ENCODE data around the gene MFAP1.

The MFAP1 gene

DNA sequence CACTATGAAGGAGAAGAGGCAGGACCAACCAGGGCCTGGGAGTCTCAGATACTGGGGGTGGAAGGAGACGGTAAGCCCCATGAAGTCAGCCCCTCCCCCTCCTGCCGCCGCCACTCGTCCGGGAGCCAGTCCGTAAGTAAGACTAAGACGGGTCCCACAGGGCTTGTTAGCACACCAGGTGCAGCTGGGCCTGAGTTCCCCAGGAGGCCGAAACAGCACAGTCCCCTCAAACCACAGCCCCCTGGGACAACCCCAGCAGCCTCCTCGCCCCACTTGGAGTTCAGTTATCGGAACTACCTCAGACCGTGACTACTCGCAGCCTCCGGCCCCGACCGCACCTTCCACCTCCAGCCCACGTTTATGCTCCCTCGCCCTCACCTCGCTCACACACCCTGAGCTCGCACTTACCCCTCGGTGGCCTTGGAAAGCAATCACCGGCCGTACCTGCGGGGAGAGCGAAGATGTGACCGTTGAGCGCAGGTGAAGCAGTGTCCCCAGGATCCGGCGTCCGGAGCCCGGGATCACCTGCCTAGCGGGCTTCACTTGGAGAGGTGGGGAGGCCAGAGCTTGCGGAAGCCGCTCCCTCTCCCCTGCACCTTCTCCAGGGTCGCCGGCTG is 48.3 kb downstream of the MFAP1 start:
- no peak for DNase-seq (ENCODE audit: low read depth)

DNA sequence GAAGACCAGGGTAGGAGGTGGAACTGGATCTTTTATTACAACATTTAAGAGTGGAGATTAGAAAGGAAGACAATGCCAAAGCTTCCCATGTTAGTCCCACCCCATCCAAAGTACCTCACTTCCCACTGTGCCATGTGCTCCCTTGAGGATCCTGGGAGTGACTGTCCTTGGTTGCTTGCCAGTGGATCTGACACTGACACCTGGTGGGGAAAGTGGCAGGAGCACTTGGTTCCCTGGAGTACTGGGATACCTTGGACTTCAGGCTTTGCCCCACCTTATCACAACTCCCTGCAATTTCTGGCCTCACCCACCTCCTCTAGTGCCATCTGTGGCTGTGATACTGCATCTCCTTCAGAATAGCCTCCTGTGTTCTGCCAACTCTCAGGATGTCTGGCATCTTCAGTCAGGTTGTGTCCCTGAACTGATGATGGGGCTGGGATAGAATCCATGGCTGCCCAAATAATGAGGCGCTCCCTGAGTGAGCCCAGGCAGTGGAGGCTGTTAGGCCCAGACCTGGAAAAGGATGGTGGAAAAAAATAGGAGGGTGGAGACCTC is 49.0 kb downstream of the MFAP1 start:
- no peak for DNase-seq (ENCODE audit: low read depth)

DNA sequence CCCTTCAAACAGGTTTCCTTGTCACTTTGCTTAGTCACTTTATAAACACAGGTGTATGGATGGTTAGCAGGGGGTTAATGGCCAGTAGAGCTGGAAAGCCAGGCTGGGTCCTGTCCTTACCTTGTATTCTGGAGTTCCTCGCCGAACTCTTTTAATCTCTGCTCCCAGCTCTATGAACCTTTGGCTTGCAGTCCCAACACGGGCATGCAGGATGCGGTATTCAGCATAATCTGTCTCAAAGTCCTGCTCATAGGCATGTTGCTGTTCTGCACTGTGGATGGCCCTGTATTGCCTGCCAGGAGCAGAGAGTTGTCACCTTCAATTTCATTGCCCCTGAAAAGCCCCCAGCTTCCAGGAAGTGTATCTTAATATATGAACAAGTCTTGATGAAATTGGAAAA is 50.4 kb downstream of the MFAP1 start:
- no peak for DNase-seq (ENCODE audit: low read depth)

DNA sequence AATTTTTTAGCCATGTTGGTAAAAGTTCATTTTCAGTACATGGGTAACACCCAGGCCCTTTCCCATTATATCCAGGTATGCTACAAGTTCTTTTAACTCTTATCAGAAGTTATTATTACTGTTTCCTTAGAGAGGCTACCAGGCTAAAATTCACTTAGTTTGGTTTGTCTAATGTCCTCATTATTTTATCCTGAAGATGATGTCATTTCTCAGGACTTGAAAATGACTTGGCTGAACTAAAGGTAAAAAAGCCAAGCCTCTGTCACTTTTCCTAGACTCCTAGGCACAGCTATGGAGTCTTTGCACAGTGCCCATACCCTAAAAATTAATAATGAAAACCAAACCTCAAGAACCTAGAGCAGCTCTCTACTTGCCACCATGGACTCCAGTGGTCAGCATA is 51.9 kb downstream of the MFAP1 start:
- DNase-seq (ENCODE audit: low read depth) = no peak

DNA sequence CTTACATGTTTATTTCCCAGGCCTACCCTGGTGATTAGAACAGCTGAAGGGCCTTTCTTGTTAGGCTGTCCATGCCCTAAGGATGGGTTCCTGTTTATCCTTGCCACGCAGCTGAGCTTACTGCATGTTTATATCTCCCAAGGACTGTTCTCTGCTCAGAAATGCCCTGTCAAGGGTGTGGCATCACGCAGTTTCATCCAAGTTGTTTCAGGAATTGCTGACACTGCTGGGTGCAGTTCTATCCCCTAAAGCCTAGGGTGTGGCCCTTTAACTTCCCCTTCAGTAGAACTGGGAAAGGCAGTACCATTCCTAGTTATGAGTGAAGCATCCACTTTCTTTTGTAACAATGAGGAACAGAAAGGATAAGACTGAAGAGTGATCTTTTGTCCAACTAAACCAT is 52.7 kb downstream of the MFAP1 start:
- DNase-seq (ENCODE audit: low read depth) = no peak

DNA sequence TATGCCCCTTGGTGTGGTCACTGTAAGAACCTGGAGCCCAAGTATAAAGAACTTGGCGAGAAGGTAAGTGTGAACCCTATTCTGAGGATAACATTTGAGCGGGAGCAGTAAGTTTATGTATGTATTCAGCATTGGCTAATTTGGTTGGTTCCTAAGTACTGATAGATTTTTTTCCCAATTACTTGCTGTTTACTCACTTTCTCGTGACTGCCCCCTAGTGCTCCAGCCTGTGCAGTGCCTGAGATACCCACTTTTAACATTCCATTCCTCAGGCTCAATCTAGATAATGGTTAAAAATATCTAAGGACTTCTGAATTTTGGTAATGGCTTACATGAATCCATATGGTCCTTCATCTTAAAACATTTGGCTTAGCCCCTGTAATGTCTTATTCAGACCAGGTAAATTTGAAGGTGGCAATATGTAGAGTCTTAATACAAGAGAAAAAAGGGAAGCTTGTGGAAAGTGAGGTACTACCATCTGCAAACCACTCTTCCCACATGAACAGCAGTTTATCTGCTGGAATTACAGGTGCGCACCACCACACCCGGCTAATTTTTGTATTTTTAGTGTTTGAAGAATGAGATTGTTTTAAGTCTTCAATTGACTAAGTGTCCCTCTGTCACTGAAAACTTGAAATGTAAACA is 54.8 kb downstream of the MFAP1 start:
- DNase-seq (ENCODE audit: low read depth) = no peak

DNA sequence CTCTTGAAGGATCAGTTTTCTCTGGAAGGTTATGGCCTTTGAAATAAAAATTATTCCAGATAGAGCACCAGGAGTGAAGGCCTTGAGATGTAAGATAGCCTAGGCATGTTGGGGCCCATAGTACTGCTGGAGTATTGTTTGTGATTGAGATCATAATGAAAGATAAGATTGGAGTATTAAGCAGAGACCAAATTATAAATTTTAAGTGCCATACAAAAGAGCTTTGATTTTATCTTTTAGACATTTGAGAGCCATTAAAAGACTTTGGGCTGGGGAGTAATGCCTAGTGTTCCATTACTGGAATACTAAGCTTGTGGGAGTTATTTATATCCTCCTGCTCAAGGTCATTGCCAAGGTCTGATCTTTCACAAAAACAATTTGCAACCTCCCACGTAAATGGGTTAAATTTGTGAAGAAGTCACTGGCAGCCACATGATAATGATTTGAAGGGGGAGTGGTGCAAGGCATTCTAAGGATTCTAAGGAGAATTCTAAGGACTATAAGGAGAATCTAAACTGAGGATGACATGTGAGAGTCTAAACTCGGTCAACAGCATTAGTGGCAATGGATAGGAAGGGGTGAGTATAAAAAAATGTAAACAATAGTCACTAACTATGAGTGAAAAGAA is 60.6 kb downstream of the MFAP1 start:
- DNase-seq (ENCODE audit: low read depth) = no peak

DNA sequence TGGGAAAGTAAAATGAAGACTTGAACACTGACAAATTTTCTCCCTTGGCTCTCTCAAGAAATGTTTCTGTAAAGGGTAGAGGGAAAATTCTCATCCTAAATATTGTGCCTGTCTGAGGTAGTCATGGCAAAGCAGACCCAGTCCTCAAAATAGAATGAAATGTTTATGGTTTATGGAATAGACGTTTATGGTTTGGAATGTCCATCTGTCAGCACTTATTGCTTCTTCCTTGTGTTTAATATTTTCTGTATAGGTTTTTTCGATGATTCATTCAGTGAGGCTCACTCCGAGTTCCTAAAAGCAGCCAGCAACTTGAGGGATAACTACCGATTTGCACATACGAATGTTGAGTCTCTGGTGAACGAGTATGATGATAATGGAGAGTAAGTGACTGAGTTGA is 61.7 kb downstream of the MFAP1 start:
- no peak for DNase-seq (ENCODE audit: low read depth)
